OCI-M2 (cell line): Measurements from ENCODE around the gene PLCZ1.
"Not testable (repeated sequence)": the region's sequence is repeated elsewhere in the genome, so short reads cannot be mapped to it uniquely, and the experiment has no call there.

Experiments used
- DNase-seq: peaks from one replicate; lab custom pipeline; 2025; ENCODE audit not compliant: unreplicated experiment; lab: John Stamatoyannopoulos, UW

The PLCZ1 gene

DNA sequence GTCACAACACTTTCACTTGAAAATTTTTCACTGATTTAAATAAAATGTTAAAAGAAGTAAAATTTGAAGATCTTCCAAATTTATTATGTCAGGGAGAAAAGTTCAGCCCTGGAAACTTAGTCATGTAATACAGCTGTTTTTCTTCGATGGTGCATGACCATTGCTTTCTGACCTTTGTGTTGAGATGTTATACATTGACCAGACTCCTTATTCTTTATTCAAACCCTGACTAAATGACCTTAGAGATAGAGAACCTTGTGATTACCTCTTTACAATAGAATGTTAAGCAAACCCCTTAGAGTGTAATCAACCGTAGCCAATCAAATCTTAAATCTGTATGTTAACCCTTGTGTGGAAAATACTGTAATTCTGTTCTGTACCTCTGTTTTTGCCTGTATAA lies 34.5 kb downstream of the PLCZ1 start:
- no peak for DNase-seq

DNA sequence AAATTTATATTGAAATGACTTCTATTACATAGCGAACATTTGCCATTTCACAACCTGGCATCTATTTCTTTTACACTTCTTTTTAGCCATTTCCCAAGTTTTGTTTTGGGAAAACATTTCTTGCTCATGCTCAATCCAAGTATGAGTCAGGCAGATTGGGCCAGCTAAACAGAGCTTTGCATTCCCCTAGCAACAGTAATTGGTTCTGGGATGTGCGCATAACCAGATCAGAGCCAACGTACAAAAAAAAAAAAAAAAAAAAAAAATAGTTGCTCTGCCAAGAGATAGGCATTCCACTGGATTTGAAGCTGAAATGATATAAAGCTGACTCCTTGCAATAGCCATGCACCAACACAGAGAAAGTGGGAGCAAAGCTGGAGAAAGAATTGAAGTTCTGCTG lies 37.5 kb downstream of the PLCZ1 start:
- no peak for DNase-seq

GRCh38 chr12:18696971-18697602 lies 40.7 kb downstream of the PLCZ1 start:
- no peak for DNase-seq

DNA sequence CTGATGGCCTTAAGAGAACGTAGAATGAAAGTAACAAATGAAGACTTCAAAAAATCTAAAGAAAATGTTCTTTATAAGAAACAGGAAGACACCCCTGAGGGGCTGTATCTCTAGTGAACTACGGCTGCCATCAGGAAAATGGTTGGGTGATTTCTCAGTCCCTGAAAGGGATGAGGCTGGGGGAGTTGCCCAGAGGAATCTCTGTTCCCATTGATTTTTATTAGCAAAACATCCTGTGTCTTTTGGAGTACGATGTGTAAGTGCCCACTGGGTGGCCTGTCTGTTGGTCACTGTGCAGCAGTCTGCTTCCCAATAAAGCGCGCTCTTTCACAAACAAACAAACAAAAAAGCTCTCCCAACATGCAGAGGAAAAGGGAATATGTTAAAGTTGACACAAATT lies 43.8 kb downstream of the PLCZ1 start:
- DNase-seq = not testable (repeated sequence)

DNA sequence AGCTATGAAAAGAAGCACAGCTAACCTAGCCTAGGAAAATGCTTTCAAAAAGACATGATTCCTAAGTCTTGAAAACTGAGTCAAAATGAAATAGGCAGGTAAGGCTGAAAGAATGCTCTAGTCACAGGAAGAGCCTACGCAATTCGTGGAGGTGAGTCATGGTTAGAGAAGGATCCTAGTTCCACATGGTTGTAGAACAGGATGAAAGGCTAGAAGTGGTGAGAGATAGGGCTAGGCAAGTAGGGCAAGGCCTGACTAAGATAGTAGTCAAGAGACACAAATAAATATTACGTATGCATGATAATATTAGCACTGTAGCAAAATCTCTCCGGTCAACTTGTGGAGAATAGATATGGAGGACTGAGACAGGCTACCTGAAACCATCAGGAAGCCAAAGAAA lies 47.2 kb downstream of the PLCZ1 start:
- DNase-seq = no peak

DNA sequence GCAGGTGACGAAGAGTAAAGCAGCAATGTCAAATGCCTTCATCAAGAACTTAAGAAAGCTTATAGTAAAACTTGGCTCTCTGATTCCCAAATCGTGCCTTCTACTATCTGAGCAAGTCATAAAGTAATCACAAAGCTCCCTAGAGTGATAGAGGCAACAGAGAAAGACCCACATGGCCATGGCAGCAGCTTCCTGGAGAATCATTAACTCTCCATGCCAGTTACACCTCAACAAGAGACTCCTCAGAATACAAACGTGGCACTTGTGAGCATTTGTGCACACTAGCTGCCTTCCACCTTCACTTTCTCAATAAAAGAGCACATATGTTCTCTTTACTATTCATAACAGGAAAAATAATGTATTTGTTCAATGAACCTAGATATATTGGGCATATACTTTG lies 48.0 kb downstream of the PLCZ1 start:
- no peak for DNase-seq

DNA sequence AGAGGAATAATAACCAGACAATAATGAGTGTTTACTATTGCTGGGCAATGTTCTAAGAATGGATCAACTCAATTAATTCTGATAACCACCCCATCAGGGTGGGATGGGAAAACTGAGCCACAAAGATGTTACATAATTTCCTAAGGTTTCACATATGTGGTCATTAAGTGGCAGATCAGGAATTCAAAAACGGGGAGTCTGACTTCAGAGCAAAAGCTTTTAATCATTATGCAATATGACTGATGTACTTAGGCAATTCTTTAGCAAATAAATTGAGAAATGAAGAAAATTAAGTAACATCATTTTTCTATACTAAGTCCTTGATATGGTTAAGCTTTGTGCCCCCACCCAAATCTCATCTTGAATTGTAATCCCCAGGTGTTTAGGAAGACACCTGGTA lies 53.4 kb downstream of the PLCZ1 start:
- no peak for DNase-seq

DNA sequence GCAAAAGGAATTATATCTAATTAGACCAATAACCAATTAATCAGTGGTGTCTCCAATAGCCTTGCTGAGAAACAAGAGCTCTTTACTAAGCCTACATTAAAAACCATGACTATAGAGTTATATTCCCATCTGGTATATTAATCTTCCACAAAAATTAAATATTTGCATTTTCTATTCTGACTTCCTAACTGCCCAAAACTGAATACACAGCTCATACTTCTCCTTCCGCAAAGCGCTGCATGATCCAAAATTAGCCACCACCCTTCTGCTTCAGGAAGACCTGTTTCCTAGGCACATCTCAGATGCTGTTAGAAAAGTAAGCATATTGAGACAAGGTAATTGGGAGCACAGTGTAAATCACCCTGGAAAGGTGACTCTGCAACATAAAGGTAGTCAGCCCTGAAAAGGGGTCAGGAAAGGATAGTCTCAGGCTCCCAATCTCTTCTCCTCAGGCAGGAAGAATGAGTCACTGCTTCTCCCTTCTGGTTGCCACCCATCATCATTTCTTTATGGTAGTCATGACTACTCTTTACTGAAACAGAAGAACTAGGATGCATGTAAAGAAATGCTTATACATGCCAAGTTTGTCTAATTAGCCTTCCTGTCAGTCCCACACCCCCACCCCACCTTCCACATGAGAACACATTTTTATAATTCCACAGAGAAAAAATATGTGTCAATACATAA lies 54.3 kb downstream of the PLCZ1 start:
- DNase-seq = no peak

- no peak for DNase-seq
Measured at GRCh38 chr12:18681818-18682217, 56.0 kb downstream of the PLCZ1 start.

GRCh38 chr12:18676996-18677588 lies 60.7 kb downstream of the PLCZ1 start:
- DNase-seq = no peak

- no peak for DNase-seq
Measured at GRCh38 chr12:18676141-18676540, 61.7 kb downstream of the PLCZ1 start.

- DNase-seq = no peak
Measured at GRCh38 chr12:18658829-18659228, 79.0 kb downstream of the PLCZ1 start.

- no peak for DNase-seq
Measured at GRCh38 chr12:18658179-18658578, 79.6 kb downstream of the PLCZ1 start.

- no peak for DNase-seq
Measured at GRCh38 chr12:18655351-18655750, 82.5 kb downstream of the PLCZ1 start.

GRCh38 chr12:18653465-18653864 lies 84.3 kb downstream of the PLCZ1 start:
- DNase-seq = no peak

GRCh38 chr12:18652596-18652995 lies 85.2 kb downstream of the PLCZ1 start:
- DNase-seq = no peak

- no peak for DNase-seq
Measured at GRCh38 chr12:18651525-18651924, 86.3 kb downstream of the PLCZ1 start.

GRCh38 chr12:18646286-18646890 lies 91.4 kb downstream of the PLCZ1 start:
- DNase-seq = no peak

DNA sequence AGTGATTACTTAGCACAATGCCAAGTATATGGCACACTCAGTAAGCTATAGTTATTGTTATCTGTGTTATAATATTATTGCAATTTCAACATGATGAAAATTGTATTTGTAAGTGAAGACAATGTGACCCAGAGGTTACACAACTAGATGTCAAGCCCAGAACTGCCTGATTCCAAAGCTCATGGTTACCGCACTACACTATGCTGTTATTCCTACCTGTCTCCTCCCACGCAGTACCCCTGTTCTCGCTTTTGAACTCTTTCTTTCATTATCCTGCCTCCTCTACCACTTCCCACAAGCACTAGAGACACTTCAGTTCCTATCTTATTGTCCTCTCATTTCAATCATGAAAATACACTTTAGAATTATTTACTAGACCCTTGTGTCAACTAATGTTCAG lies 93.2 kb downstream of the PLCZ1 start:
- no peak for DNase-seq

DNA sequence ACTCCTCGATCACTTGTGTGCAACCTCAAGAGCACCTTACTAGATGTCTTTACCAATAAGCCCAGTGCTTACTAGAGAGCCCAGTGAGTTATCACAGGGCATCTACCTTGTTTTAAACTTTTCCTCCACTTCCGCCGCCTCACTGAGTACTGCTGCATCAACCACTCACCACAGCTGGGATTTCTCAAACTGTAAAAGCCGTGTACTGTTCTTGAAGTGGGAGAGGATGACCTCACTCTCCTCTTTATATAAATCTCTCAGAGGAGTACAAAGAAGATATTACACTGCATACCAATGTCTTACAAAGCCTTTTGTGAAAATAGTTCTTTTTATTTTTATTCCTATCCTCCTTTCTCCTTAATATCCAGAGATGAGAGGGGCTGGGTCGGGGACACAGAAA lies 94.1 kb downstream of the PLCZ1 start:
- DNase-seq = no peak

- DNase-seq = no peak
Measured at GRCh38 chr12:18640321-18640955, 97.4 kb downstream of the PLCZ1 start.

DNA sequence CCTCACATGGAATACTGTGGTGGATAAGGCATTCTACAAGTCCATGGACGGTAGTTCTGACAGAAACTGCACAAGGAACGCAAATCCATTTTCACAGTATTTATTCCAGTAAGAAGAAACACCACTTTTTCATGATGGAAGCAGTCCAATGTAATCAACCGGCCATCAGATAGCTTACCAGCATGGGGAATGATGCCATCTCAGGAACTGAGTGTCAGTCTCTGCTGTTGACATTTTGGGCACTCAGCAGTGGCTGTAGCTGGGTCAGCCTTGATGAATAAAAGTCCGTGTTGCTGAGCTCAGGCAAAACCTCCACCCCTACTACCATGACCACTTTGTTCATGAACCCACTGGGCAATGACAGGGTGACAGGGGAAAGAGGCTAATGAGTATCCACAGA lies 103.4 kb downstream of the PLCZ1 start:
- no peak for DNase-seq
